Activated B cell treated with CpG ODN at 0.5 μM for 24 hours (primary cell): ENCODE data around the gene UBR4. TPM values are rescaled to one million over a fixed set of nuclear protein-coding genes. Genes with fewer than 3 reads are reported as not detected.

Experiments used
- ATAC-seq: fragments of 200-7000 bp; cut with Tn5 transposase; one replicate; pipeline ENCODE4 v1.10.0; 2021; ENCODE audit warnings: low read depth, mild to moderate bottlenecking, moderate library complexity
- CTCF ChIA-PET: fragments of 350-600 bp; sonication (Branson Sonifier 250); formaldehyde crosslinking; loops from one replicate; lab custom pipeline; 2021; ENCODE audit warnings: antibody characterized with exemption; lab: Charles Lee
- POLR2A ChIA-PET: fragments of 350-600 bp; sonication (Branson Sonifier 250); formaldehyde crosslinking; loops from one replicate; lab custom pipeline; 2021; ENCODE audit warnings: antibody characterized with exemption; lab: Charles Lee
- DNase-seq: peaks from one replicate; pipeline ENCODE4 v3.0.0; 2022
- H3K27ac Mint-ChIP-seq: one replicate; pipeline ENCODE4 v1.8.0; 2020; ENCODE audit warnings: mixed read lengths
- H3K27me3 Mint-ChIP-seq: one replicate; pipeline ENCODE4 v1.8.0; 2021; ENCODE audit warnings: mixed read lengths
- H3K36me3 Mint-ChIP-seq: one replicate; pipeline ENCODE4 v1.8.0; 2021; ENCODE audit warnings: low read depth, mixed read lengths
- H3K4me1 Mint-ChIP-seq: one replicate; pipeline ENCODE4 v1.8.0; 2021; ENCODE audit warnings: mixed read lengths
- H3K4me3 Mint-ChIP-seq: one replicate; pipeline ENCODE4 v1.8.0; 2020; ENCODE audit warnings: mild to moderate bottlenecking, mixed read lengths
- H3K9me3 Mint-ChIP-seq: one replicate; pipeline ENCODE4 v1.8.0; 2020; ENCODE audit warnings: mixed read lengths
- intact Hi-C: fragments of 100-400 bp; cut with micrococcal nuclease; formaldehyde crosslinking; loops from one replicate; pipeline ENCODE4 v1.15.1; 2024
- total RNA-seq: library from RNA; stranded (reverse); gene quantifications from 2 replicates; pipeline ENCODE4 v1.2.3, GENCODE V29; 2022
- TF ChIP-seq, protein P1 (sequence below): fragments of 200-600 bp; IDR thresholded peaks from one replicate; pipeline ENCODE4 v1.8.0; 2022; ENCODE audit warnings: antibody characterized with exemption, mild to moderate bottlenecking

Gene UBR4
- total RNA-seq, 1 donor from 2014 or later, result 262 TPM

GRCh38 chr1:19191811-19192210, 18.3 kb downstream of the UBR4 start:
- DNase-seq (no peak), ATAC-seq (no peak)
- POLR2A ChIA-PET, result no interaction called here
- Mint-ChIP-seq H3K4me3 (no peak overlapping the region), H3K27me3 (no peaks in the 10 kb centered on the region), H3K27ac (no peak overlapping the region), H3K36me3 (peaks cover 81% of the 10 kb centered on the region), H3K9me3 (no peaks in the 10 kb centered on the region), H3K4me1 (no peaks in the 10 kb centered on the region)
- intact Hi-C loops, result no loop called here
- TF ChIP-seq, protein P1, sequence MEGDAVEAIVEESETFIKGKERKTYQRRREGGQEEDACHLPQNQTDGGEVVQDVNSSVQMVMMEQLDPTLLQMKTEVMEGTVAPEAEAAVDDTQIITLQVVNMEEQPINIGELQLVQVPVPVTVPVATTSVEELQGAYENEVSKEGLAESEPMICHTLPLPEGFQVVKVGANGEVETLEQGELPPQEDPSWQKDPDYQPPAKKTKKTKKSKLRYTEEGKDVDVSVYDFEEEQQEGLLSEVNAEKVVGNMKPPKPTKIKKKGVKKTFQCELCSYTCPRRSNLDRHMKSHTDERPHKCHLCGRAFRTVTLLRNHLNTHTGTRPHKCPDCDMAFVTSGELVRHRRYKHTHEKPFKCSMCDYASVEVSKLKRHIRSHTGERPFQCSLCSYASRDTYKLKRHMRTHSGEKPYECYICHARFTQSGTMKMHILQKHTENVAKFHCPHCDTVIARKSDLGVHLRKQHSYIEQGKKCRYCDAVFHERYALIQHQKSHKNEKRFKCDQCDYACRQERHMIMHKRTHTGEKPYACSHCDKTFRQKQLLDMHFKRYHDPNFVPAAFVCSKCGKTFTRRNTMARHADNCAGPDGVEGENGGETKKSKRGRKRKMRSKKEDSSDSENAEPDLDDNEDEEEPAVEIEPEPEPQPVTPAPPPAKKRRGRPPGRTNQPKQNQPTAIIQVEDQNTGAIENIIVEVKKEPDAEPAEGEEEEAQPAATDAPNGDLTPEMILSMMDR, result no peak
- CTCF ChIA-PET, result no interaction called here

DNA sequence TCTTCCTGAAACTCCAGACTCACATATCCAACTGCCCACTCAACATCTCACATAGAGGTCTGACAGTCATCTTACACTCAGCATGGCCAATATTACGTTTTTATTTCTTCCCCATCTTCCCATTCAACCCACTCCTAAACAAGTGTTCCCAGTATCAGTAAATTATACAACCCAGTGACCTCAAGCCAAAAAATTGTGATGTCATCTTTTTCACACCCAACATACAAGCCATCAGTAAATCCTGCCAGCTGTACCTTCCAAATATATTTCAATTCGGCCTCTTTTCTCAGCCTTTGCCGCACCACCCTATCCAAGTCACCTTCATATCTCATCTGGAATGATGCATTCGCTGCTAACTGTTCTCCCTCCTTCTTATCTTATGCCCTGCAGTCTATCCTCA, 19.6 kb downstream of the UBR4 start:
- no peak for DNase-seq
- TF ChIP-seq, protein P1, result no peak
- no peak overlapping the region for H3K27ac Mint-ChIP-seq
- H3K4me3 Mint-ChIP-seq, result no peak overlapping the region
- CTCF ChIA-PET, result no interaction called here
- no peaks in the 10 kb centered on the region for H3K4me1 Mint-ChIP-seq
- POLR2A ChIA-PET, result no interaction called here
- H3K9me3 Mint-ChIP-seq, result no peaks in the 10 kb centered on the region
- no peaks in the 10 kb centered on the region for H3K27me3 Mint-ChIP-seq
- intact Hi-C loops, result no loop called here
- peaks cover 81% of the 10 kb centered on the region for H3K36me3 Mint-ChIP-seq
- no peak for ATAC-seq

DNA sequence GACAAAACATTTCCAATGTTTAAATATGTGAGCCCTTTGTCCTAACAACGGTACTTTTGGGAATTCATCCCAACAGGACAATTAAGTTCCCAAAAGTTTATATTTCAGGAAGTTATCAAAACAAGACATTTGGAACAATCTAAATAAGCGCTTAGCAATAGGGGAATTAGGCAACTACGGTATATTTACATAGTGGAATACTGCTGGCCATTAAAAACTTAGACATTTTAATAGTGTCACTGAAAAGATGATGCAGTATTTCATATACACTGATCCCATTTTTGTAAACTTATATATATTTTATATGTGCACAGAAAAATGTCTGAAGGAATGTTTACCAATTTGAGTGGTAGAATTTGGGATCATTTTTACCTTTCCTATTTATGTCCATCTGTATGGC, 20.8 kb downstream of the UBR4 start:
- no peaks in the 10 kb centered on the region for H3K27me3 Mint-ChIP-seq

GRCh38 chr1:19187852-19188251, 22.2 kb downstream of the UBR4 start:
- Mint-ChIP-seq H3K4me3 (no peak overlapping the region), H3K36me3 (peaks cover 89% of the 10 kb centered on the region), H3K27me3 (no peaks in the 10 kb centered on the region), H3K27ac (no peak overlapping the region), H3K4me1 (no peaks in the 10 kb centered on the region), H3K9me3 (no peaks in the 10 kb centered on the region)
- DNase-seq (no peak), ATAC-seq (no peak)
- ChIA-PET CTCF (no interaction called here), POLR2A (no interaction called here)
- TF ChIP-seq, protein P1, result no peak
- intact Hi-C loops, result no loop called here

More for the DNA sequence above, 20.8 kb downstream of the UBR4 start:
- ChIA-PET POLR2A (interaction anchor here (0.6 kb wide), 1 partner anchor 23 kb away, joined by 11 read pairs; no protein-coding TSS in a partner anchor), CTCF (no interaction called here)
- intact Hi-C loops, result no loop called here
- Mint-ChIP-seq H3K4me3 (no peak overlapping the region), H3K9me3 (no peaks in the 10 kb centered on the region), H3K27ac (no peak overlapping the region), H3K36me3 (peaks cover 89% of the 10 kb centered on the region), H3K4me1 (no peaks in the 10 kb centered on the region)
- TF ChIP-seq, protein P1, result no peak
- DNase-seq, result no peak
- no peak for ATAC-seq

- ChIA-PET POLR2A (no interaction called here), CTCF (no interaction called here)
- no peak for ATAC-seq
- no peak for DNase-seq
- intact Hi-C loops, result no loop called here
- no peaks in the 10 kb centered on the region for H3K9me3 Mint-ChIP-seq
- peaks cover 89% of the 10 kb centered on the region for H3K36me3 Mint-ChIP-seq
- no peak overlapping the region for H3K27ac Mint-ChIP-seq
- H3K4me3 Mint-ChIP-seq, result no peak overlapping the region
- no peaks in the 10 kb centered on the region for H3K27me3 Mint-ChIP-seq
- no peaks in the 10 kb centered on the region for H3K4me1 Mint-ChIP-seq
- TF ChIP-seq, protein P1, result no peak
Observed at GRCh38 chr1:19186001-19186400, 24.1 kb downstream of the UBR4 start.
